ENCODE measurements around the gene REEP3.

Gene REEP3

DNA sequence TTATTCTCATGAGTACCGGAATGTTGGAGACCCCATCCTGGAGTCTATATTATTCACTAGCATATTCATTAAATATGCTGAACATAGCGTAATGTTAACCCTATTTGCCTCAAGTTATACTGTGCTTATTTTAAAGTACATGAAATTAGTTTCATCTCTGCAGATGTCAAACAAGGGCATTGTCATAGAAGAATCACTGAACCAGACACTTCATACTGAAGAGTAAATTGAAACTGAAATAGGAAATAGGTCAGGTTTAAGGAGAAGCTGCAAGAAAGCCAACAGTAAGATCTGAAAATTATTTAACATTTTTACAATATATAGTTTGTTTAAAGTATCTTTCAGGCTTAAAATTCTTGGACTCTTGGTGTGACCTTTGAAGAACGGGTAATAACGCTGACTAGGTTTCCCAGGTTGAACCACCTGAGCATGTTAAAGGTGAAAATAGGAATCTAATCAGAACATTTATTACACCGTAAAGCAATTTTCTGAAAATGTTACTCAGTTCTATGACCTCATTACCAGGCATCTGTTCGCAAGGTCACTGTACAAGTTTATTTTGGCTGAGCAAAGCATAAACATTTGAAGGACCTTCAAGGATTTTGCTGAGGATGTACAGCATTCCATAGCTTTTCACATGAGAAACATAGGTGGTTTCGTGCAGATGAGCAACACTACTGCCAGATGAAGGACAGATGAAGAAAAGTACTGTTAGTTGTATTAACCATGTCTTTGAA, 82.7 kb downstream of the REEP3 start:
- Histone ChIP-seq H3K9me3 (ENCODE audit: control insufficient read depth, insufficient read depth, low read depth, low read length) (no peaks in the 10 kb centered on the region), H3K4me1 (ENCODE audit: control insufficient read depth, insufficient read depth, low read length) (peaks cover 14% of the 10 kb centered on the region), H3K36me3 (ENCODE audit: control insufficient read depth in 2 of 2, insufficient read depth in 1 of 2, low read length in 2 of 2) (peaks cover 0 to 4% of the 10 kb centered on the region in 2 experiments; a peak in 1 of 3 replicates), H3K4me3 (ENCODE audit: low read depth, low read length) (no peak overlapping the region), H3K27ac (ENCODE audit: extremely low read depth, low read depth, low read length) (no peak overlapping the region)
- ChIA-PET POLR2A (interaction anchor here (0.6 kb wide), 1 partner anchor 383 kb away, joined by 3 read pairs; no protein-coding TSS in a partner anchor), CTCF (no interaction called here)
- no peak for TF ChIP-seq KLF7 (tag by site-specific recombination; IDR thresholded peaks at IDR 0.05; ENCODE audit: borderline replicate concordance)
- no peak for TF ChIP-seq ZNF274 (IDR thresholded peaks at IDR 0.05; ENCODE audit: low read length)
- no peak for TF ChIP-seq ZNF274 (tag by site-specific recombination; IDR thresholded peaks at IDR 0.05; ENCODE audit: borderline replicate concordance)
- no peak for TF ChIP-seq ZSCAN30 (tag by site-specific recombination; IDR thresholded peaks at IDR 0.05)
- no peak for TF ChIP-seq ZNF394 (tag by site-specific recombination; IDR thresholded peaks at IDR 0.05; ENCODE audit: borderline replicate concordance)
- TF ChIP-seq EGR2 (tag by site-specific recombination; IDR thresholded peaks at IDR 0.05; ENCODE audit: low read depth): no peak
- TF ChIP-seq MEIS1 (CRISPR knock-in tag; IDR thresholded peaks at IDR 0.05; ENCODE audit: borderline replicate concordance): no peak
- TF ChIP-seq FEZF1 (tag by site-specific recombination; IDR thresholded peaks at IDR 0.05): peak; percentile 68
- TF ChIP-seq ZNF629 (tag by site-specific recombination; IDR thresholded peaks at IDR 0.05): peak; percentile 81
- TF ChIP-seq ZNF37A (tag by site-specific recombination; IDR thresholded peaks at IDR 0.05): no peak
- no peak for TF ChIP-seq ZNF785 (tag by site-specific recombination; IDR thresholded peaks at IDR 0.05)
- peak; percentile 62; the same call in 1 of the 2 replicates for TF ChIP-seq ZBTB21 (tag by site-specific recombination; IDR thresholded peaks at IDR 0.05)
- 0 out of 2 replicates have a peak, but pooled peaks have one; percentile 56 for TF ChIP-seq ZNF366 (tag by site-specific recombination; conservative IDR thresholded peaks at IDR 0.05)
- TF ChIP-seq ZNF843 (tag by site-specific recombination; IDR thresholded peaks at IDR 0.05): 0 out of 2 replicates have a peak, but pooled peaks have one; percentile 62
- no peak for TF ChIP-seq ZNF223 (tag by site-specific recombination; IDR thresholded peaks at IDR 0.05)
- TF ChIP-seq, protein P1, sequence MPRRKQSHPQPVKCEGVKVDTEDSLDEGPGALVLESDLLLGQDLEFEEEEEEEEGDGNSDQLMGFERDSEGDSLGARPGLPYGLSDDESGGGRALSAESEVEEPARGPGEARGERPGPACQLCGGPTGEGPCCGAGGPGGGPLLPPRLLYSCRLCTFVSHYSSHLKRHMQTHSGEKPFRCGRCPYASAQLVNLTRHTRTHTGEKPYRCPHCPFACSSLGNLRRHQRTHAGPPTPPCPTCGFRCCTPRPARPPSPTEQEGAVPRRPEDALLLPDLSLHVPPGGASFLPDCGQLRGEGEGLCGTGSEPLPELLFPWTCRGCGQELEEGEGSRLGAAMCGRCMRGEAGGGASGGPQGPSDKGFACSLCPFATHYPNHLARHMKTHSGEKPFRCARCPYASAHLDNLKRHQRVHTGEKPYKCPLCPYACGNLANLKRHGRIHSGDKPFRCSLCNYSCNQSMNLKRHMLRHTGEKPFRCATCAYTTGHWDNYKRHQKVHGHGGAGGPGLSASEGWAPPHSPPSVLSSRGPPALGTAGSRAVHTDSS (tag by site-specific recombination; IDR thresholded peaks at IDR 0.05): no peak
- no peak for TF ChIP-seq GLI2 (tag by site-specific recombination; IDR thresholded peaks at IDR 0.05; ENCODE audit: borderline replicate concordance, low read depth)
- TF ChIP-seq, protein P2, sequence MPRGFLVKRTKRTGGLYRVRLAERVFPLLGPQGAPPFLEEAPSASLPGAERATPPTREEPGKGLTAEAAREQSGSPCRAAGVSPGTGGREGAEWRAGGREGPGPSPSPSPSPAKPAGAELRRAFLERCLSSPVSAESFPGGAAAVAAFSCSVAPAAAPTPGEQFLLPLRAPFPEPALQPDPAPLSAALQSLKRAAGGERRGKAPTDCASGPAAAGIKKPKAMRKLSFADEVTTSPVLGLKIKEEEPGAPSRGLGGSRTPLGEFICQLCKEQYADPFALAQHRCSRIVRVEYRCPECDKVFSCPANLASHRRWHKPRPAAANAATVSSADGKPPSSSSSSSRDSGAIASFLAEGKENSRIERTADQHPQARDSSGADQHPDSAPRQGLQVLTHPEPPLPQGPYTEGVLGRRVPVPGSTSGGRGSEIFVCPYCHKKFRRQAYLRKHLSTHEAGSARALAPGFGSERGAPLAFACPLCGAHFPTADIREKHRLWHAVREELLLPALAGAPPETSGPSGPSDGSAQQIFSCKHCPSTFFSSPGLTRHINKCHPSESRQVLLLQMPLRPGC (tag by site-specific recombination; IDR thresholded peaks at IDR 0.05): 0 out of 2 replicates have a peak, but pooled peaks have one; percentile 37
- TF ChIP-seq, protein P3, sequence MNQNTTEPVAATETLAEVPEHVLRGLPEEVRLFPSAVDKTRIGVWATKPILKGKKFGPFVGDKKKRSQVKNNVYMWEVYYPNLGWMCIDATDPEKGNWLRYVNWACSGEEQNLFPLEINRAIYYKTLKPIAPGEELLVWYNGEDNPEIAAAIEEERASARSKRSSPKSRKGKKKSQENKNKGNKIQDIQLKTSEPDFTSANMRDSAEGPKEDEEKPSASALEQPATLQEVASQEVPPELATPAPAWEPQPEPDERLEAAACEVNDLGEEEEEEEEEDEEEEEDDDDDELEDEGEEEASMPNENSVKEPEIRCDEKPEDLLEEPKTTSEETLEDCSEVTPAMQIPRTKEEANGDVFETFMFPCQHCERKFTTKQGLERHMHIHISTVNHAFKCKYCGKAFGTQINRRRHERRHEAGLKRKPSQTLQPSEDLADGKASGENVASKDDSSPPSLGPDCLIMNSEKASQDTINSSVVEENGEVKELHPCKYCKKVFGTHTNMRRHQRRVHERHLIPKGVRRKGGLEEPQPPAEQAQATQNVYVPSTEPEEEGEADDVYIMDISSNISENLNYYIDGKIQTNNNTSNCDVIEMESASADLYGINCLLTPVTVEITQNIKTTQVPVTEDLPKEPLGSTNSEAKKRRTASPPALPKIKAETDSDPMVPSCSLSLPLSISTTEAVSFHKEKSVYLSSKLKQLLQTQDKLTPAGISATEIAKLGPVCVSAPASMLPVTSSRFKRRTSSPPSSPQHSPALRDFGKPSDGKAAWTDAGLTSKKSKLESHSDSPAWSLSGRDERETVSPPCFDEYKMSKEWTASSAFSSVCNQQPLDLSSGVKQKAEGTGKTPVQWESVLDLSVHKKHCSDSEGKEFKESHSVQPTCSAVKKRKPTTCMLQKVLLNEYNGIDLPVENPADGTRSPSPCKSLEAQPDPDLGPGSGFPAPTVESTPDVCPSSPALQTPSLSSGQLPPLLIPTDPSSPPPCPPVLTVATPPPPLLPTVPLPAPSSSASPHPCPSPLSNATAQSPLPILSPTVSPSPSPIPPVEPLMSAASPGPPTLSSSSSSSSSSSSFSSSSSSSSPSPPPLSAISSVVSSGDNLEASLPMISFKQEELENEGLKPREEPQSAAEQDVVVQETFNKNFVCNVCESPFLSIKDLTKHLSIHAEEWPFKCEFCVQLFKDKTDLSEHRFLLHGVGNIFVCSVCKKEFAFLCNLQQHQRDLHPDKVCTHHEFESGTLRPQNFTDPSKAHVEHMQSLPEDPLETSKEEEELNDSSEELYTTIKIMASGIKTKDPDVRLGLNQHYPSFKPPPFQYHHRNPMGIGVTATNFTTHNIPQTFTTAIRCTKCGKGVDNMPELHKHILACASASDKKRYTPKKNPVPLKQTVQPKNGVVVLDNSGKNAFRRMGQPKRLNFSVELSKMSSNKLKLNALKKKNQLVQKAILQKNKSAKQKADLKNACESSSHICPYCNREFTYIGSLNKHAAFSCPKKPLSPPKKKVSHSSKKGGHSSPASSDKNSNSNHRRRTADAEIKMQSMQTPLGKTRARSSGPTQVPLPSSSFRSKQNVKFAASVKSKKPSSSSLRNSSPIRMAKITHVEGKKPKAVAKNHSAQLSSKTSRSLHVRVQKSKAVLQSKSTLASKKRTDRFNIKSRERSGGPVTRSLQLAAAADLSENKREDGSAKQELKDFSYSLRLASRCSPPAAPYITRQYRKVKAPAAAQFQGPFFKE (tag by site-specific recombination; IDR thresholded peaks at IDR 0.05; ENCODE audit: borderline replicate concordance): no peak
- TF ChIP-seq, protein P4, sequence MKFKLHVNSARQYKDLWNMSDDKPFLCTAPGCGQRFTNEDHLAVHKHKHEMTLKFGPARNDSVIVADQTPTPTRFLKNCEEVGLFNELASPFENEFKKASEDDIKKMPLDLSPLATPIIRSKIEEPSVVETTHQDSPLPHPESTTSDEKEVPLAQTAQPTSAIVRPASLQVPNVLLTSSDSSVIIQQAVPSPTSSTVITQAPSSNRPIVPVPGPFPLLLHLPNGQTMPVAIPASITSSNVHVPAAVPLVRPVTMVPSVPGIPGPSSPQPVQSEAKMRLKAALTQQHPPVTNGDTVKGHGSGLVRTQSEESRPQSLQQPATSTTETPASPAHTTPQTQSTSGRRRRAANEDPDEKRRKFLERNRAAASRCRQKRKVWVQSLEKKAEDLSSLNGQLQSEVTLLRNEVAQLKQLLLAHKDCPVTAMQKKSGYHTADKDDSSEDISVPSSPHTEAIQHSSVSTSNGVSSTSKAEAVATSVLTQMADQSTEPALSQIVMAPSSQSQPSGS (tag by site-specific recombination; IDR thresholded peaks at IDR 0.05; ENCODE audit: low read depth): peak; percentile 79
- TF ChIP-seq ZNF416 (tag by site-specific recombination; IDR thresholded peaks at IDR 0.05): no peak
- TF ChIP-seq SALL2 (tag by site-specific recombination; IDR thresholded peaks at IDR 0.05; ENCODE audit: borderline replicate concordance): no peak
- TF ChIP-seq, protein P5, sequence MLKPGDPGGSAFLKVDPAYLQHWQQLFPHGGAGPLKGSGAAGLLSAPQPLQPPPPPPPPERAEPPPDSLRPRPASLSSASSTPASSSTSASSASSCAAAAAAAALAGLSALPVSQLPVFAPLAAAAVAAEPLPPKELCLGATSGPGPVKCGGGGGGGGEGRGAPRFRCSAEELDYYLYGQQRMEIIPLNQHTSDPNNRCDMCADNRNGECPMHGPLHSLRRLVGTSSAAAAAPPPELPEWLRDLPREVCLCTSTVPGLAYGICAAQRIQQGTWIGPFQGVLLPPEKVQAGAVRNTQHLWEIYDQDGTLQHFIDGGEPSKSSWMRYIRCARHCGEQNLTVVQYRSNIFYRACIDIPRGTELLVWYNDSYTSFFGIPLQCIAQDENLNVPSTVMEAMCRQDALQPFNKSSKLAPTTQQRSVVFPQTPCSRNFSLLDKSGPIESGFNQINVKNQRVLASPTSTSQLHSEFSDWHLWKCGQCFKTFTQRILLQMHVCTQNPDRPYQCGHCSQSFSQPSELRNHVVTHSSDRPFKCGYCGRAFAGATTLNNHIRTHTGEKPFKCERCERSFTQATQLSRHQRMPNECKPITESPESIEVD (tag by site-specific recombination; IDR thresholded peaks at IDR 0.05): peak; percentile 70
- no peak for TF ChIP-seq ZBTB20 (tag by site-specific recombination; IDR thresholded peaks at IDR 0.05)
- TF ChIP-seq ZBTB7A (tag by site-specific recombination; IDR thresholded peaks at IDR 0.05; ENCODE audit: low read depth): no peak
